Neural cell (in vitro differentiated cells): ENCODE data around the gene LGALS14. TPM values are rescaled to one million over a fixed set of nuclear protein-coding genes. Genes with fewer than 3 reads are reported as not detected.
"Not testable (repeated sequence)": the region's sequence is repeated elsewhere in the genome, so short reads cannot be mapped to it uniquely, and the experiment has no call there.

ENCODE experiments used
- H2AFZ ChIP-seq: fragments of 200-600, 300-800 bp; sonication (generic), shearing (Covaris generic); 2 replicates; pipeline ENCODE4 v1.6.0; 2014; ENCODE audit warnings: low read depth, mild to moderate bottlenecking, antibody characterized with exemption, low read length, moderate library complexity
- H3F3A ChIP-seq: fragments of 200-600 bp; shearing (Covaris generic); 2 replicates; pipeline ENCODE4 v1.6.1; 2016; ENCODE audit warnings: mild to moderate bottlenecking, moderate library complexity, mixed read lengths, antibody characterized with exemption, low read length; ENCODE audit not compliant: insufficient read depth, poor library complexity, severe bottlenecking
- H3K27ac ChIP-seq: fragments of 200-600, 300-800 bp; sonication (generic), shearing (Covaris generic); 2 replicates; pipeline ENCODE4 v1.5.1; 2014; ENCODE audit warnings: mild to moderate bottlenecking, low read length, moderate library complexity
- H3K27me3 ChIP-seq: fragments of 300-800, 200-600 bp; sonication (generic), shearing (Covaris generic); 2 replicates; pipeline ENCODE4 v1.6.0; 2014; ENCODE audit warnings: mild to moderate bottlenecking, low read depth, low read length, moderate library complexity; ENCODE audit not compliant: insufficient read depth
- H3K36me3 ChIP-seq: fragments of 300-800, 200-600 bp; sonication (generic), shearing (Covaris generic); 2 replicates; pipeline ENCODE4 v1.5.1; 2014; ENCODE audit warnings: mild to moderate bottlenecking, antibody characterized with exemption, low read length, moderate library complexity; ENCODE audit not compliant: insufficient read depth
- H3K4me2 ChIP-seq: fragments of 300-800, 200-600 bp; sonication (generic), shearing (Covaris generic); 2 replicates; pipeline ENCODE4 v1.6.0; 2014; ENCODE audit warnings: mild to moderate bottlenecking, low read length
- H3K4me3 ChIP-seq: fragments of 300-800, 200-600 bp; sonication (generic), shearing (Covaris generic); 2 replicates; pipeline ENCODE4 v1.5.1; 2014; ENCODE audit warnings: mild to moderate bottlenecking, low read length, moderate library complexity
- H3K79me2 ChIP-seq: fragments of 200-600 bp; shearing (Covaris generic); replicated peaks from 2 replicates; pipeline ENCODE4 v1.6.0; 2014; ENCODE audit warnings: mild to moderate bottlenecking, low read length, moderate library complexity; ENCODE audit not compliant: insufficient read depth
- H3K9ac ChIP-seq: fragments of 300-800, 200-600 bp; sonication (generic), shearing (Covaris generic); 2 replicates; pipeline ENCODE4 v1.6.1; 2016; ENCODE audit warnings: mild to moderate bottlenecking, low read length, mixed read lengths
- H3K9me2 ChIP-seq: fragments of 200-600 bp; shearing (Covaris generic); 2 replicates; pipeline ENCODE4 v1.6.1; 2016; ENCODE audit warnings: mild to moderate bottlenecking, low read length, mixed read lengths; ENCODE audit not compliant: insufficient read depth
- H3K9me3 ChIP-seq: fragments of 200-600, 300-800 bp; sonication (generic), shearing (Covaris generic); 2 replicates; pipeline ENCODE4 v1.6.1; 2016; ENCODE audit warnings: mild to moderate bottlenecking, mixed run types, low read length, moderate library complexity, mixed read lengths
- H4K20me1 ChIP-seq: fragments of 200-600 bp; shearing (Covaris generic); 2 replicates; pipeline ENCODE4 v1.6.1; 2016; ENCODE audit warnings: mild to moderate bottlenecking, mixed run types; ENCODE audit not compliant: insufficient read depth
- CTCF ChIP-seq: fragments of 450-650 bp; IDR thresholded peaks from 2 replicates; pipeline ENCODE4 v1.5.1; 2014; ENCODE audit warnings: antibody characterized with exemption, mild to moderate bottlenecking, moderate library complexity; ENCODE audit not compliant: poor library complexity, severe bottlenecking
- EP300 ChIP-seq: fragments of 450-650 bp; conservative IDR thresholded peaks from 2 replicates; pipeline ENCODE4 v1.6.1; 2014; ENCODE audit warnings: antibody characterized with exemption, mild to moderate bottlenecking, moderate library complexity; ENCODE audit not compliant: poor library complexity, severe bottlenecking
- EZH2 ChIP-seq: fragments of 200-600, 300-800 bp; shearing (Covaris generic), sonication (generic); IDR thresholded peaks from 2 replicates; pipeline ENCODE4 v1.6.1; 2014; ENCODE audit warnings: antibody characterized with exemption, low read length, borderline replicate concordance, mild to moderate bottlenecking; ENCODE audit not compliant: insufficient read depth, poor library complexity, severe bottlenecking
- MXI1 ChIP-seq: fragments of 450-650 bp; conservative IDR thresholded peaks from 2 replicates; pipeline ENCODE4 v1.6.1; 2014; ENCODE audit warnings: antibody characterized with exemption, mild to moderate bottlenecking; ENCODE audit not compliant: poor library complexity, severe bottlenecking
- POLR2AphosphoS5 ChIP-seq: IDR thresholded peaks from 2 replicates; pipeline ENCODE4 v1.6.1; 2012
- RAD21 ChIP-seq: fragments of 450-650 bp; conservative IDR thresholded peaks from 2 replicates; pipeline ENCODE4 v1.6.1; 2014; ENCODE audit warnings: antibody characterized with exemption, mild to moderate bottlenecking, moderate library complexity
- REST ChIP-seq: IDR thresholded peaks from 2 replicates; pipeline ENCODE4 v1.6.1; 2012; ENCODE audit warnings: borderline replicate concordance
- SMC3 ChIP-seq: fragments of 450-650 bp; conservative IDR thresholded peaks from 2 replicates; pipeline ENCODE4 v1.6.1; 2014; ENCODE audit warnings: antibody characterized with exemption, mild to moderate bottlenecking, moderate library complexity; ENCODE audit not compliant: poor library complexity
- TAF1 ChIP-seq: IDR thresholded peaks from 2 replicates; pipeline ENCODE4 v1.6.1; 2012; ENCODE audit warnings: low read depth
- polyA plus RNA-seq: library from polyadenylated mRNA; depleted of rRNA; stranded (reverse); fragments of >200 nt; gene quantifications from 2 replicates; pipeline ENCODE4 v1.2.3, GENCODE V29; 2014

The LGALS14 gene
- polyA plus RNA-seq, 1 donor from 2014 or later: 0.53 TPM

DNA sequence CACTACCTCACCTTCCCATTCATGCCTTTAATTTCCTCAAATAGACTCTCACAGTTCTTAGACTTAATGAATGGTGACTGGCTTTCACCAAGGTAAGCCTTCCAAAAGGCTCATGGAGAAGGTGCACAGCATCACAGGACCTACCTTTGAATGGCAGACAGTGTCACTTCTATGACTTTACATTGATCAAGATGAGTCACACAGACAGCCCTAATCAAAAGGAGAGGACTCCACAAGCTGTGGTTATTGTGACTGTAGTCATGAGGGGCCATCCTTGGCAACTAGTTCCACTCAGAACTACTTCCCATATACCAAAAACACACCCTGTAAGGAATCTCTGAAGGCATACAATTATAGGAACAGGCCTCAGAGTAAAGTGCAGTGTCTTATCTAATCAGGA is 42.7 kb upstream of the LGALS14 start:
- H3K4me3 ChIP-seq: no peak overlapping the region
- no peak overlapping the region for H3K4me2 ChIP-seq
- H3K27ac ChIP-seq: no peak overlapping the region
- no peaks in the 10 kb centered on the region for H3K36me3 ChIP-seq
- no peaks in the 10 kb centered on the region for H3F3A ChIP-seq
- no peaks in the 10 kb centered on the region for H3K9me2 ChIP-seq
- H3K27me3 ChIP-seq: no peaks in the 10 kb centered on the region
- no peak overlapping the region for H2AFZ ChIP-seq
- no peaks in the 10 kb centered on the region for H3K9me3 ChIP-seq
- no peak for TF ChIP-seq TAF1
- TF ChIP-seq REST: no peak
- TF ChIP-seq RAD21: no peak
- TF ChIP-seq EP300: no peak
- no peak for TF ChIP-seq MXI1
- TF ChIP-seq CTCF: no peak
- TF ChIP-seq POLR2AphosphoS5: no peak
- no peaks in the 10 kb centered on the region for H4K20me1 ChIP-seq
- H3K9ac ChIP-seq: no peak overlapping the region
- no peaks in the 10 kb centered on the region for H3K79me2 ChIP-seq

DNA sequence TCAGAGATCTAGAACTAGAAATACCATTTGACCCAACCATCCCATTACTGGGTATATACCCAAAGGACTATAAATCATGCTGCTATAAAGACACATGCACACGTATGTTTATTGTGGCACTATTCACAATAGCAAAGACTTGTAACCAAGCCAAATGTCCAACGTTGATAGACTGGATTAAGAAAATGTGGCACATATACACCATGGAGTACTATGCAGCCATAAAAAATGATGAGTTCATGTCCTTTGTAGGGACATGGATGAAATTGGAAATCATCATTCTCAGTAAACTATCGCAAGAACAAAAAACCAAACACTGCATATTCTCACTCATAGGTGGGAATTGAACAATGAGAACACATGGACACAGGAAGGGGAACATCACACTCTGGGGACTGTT is 34.4 kb upstream of the LGALS14 start:
- H4K20me1 ChIP-seq, H3K4me2 ChIP-seq, H3F3A ChIP-seq, H3K9me3 ChIP-seq, H3K9me2 ChIP-seq, H3K27ac ChIP-seq, H3K4me3 ChIP-seq, H3K79me2 ChIP-seq, H3K36me3 ChIP-seq, H3K27me3 ChIP-seq, H3K9ac ChIP-seq, H2AFZ ChIP-seq: not testable (repeated sequence)

GRCh38 chr19:39670998-39671397 is 33.3 kb upstream of the LGALS14 start:
- H3K9ac ChIP-seq: no peak overlapping the region

More at GRCh38 chr19:39670998-39671397, 33.3 kb upstream of the LGALS14 start:
- H3K9me3 ChIP-seq: no peaks in the 10 kb centered on the region
- H4K20me1 ChIP-seq: no peaks in the 10 kb centered on the region
- TF ChIP-seq EP300 (no peak), REST (no peak), CTCF (no peak), POLR2AphosphoS5 (no peak), EZH2 (no peak), RAD21 (no peak), MXI1 (no peak), TAF1 (no peak), SMC3 (no peak)
- no peaks in the 10 kb centered on the region for H3K27me3 ChIP-seq
- H3K4me3 ChIP-seq: no peak overlapping the region
- H3K27ac ChIP-seq: no peak overlapping the region
- no peaks in the 10 kb centered on the region for H3K79me2 ChIP-seq
- H3K36me3 ChIP-seq: no peaks in the 10 kb centered on the region
- H3K9me2 ChIP-seq: no peaks in the 10 kb centered on the region
- no peak overlapping the region for H2AFZ ChIP-seq
- H3K4me2 ChIP-seq: no peak overlapping the region
- no peaks in the 10 kb centered on the region for H3F3A ChIP-seq
